ELR (cell line): ENCODE data around the gene OS9.

Experiments
- DNase-seq: peaks from one replicate; pipeline ENCODE4 v3.0.0-alpha.2; 2015; ENCODE audit warnings: low read depth

Gene OS9

DNA sequence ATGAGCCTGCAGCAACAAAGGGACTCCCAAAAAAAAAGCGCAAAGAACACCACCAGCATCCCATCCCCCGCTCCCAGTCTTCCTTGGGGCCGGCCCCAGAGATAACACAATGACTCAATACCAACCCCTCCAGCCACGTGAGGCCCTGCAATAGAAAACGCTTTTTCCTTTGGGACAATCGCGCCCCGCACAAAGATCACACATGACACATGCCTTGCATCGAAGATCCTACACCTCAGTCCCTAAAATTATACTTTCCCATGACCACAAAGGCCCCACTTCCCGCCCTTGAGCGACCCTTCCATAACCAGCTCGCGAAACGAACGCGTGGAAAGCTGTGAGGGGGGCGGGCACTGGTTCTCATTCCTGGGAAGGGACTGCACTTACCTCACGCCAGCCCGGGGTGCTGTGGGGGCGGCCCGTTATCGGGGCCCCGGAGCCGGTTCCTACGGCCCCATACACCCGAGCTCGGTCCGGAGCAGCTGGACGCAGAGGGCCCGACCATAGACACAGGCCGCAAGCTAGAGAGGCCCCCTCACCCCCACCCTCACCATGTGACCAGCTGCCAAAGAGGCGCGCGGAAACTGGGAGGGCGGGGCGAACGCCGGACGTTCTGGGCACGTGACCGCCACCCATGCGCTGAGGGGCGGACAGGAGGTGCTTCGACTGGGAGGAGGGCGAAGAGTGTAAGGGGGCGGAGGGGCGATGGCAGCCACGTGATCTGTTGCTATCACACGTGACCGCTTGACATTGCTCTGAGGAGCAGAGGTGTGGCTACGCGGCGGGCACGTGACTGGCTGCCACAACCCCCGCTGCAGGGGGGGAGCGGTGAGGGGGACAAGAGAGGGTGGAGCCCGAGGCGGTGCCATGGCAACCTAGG, 58.1 kb downstream of the OS9 start, which contains the start of gene CDK4:
Gene CDK4, minus strand, starts transcription at position 523 of the 880 bp plus-strand sequence. CDS start 593 bp downstream, outside the sequence.
- DNase-seq = peak; percentile 100

DNA sequence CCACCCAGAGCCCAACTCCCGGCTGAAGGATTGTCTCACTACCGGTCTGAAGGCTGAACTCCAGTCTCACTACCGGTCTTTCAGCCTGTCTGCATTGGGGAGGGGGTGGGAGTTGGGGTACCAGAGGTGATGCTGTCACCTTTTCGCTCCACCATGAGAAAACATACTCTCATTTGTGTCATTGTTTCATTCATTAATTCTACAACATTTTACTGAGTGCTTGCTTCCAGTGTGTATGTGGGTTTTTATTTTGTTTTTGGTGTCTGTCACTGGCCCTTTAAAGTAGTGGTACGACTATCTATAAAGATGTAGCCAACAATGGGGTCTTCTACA, 58.7 kb downstream of the OS9 start:
- DNase-seq = no peak

DNA sequence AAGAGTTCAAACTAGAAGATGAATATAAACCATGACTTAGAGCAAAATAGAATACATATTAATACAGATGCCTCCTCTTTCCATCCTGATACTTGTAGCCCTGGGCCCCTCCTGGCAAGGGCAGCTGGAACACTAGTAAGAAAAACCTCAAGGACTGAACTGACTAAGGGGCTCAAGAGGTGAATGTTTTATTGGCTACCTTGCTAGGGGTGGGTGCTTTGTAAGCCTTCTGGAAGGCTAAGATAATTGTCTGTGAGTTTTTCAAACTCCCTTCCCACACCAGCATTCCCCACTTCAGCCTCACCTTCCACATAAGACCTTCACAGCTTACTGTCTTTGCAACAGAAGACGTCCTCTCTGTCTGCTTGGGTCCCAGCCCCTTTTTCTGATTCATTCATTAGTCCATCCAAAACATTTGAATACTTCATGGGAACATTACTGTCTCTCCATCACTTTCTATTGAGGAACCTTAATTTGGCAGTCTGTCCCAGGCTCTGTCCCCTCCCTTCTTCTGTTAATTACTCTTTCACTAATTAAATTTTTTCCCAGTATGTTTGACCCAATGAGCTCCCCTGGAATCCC, 59.9 kb downstream of the OS9 start:
- no peak for DNase-seq

DNA sequence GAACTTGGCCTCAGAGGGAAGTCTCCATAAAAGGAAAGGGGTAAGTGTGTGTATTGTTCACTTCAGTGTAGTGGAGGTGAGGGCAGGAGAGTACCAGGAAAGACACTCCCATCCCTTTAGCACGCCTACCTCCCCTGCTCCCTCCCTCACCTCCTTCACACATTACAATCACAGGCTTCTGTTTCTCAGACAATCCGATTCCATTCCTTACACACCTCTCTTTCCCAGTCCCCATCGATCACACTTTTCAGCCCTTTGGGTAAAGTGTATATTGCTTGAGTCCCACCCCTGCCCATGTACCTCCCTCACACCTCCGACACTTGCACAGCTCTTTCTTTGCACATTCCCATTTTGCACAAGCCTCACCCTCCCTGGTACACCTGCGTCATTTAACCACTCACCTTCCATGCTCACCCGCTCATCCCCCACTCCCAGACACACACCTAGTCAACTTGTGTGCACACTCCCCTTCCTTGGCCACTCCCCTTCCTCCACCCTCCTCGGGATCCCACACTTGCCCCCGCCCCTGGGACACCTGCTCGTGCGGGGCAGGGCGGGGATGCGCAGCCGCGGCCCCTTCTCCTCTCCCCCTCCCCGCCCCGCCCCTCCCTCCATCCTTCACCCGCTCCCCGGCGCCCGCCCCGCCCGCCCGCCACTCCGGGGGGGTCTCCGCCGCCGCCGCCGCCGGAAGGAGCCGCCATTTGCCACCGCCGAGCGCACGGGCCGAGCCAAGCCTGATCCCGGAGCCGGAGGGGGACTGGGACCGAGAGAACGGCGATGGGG, 60.7 kb downstream of the OS9 start, which contains the start of gene MARCHF9:
Gene MARCHF9, plus strand, starts transcription at position 693 of the 783 bp plus-strand sequence. CDS start 426 bp downstream, outside the sequence.
- DNase-seq = peak; percentile 51

DNA sequence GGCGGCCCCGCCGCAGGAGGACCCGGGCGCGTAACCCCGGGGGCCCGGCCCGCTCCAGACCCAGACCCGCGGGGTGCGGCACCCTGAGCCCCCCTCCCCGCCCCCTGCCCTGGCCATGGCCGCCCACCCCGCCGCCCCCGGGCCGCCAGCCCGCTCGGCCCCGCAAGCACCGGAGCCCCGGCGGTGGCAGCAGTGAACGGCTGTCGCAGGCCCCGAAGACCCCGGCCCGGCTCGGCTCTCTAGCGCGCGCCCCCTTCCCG, 61.2 kb downstream of the OS9 start:
- DNase-seq = no peak

DNA sequence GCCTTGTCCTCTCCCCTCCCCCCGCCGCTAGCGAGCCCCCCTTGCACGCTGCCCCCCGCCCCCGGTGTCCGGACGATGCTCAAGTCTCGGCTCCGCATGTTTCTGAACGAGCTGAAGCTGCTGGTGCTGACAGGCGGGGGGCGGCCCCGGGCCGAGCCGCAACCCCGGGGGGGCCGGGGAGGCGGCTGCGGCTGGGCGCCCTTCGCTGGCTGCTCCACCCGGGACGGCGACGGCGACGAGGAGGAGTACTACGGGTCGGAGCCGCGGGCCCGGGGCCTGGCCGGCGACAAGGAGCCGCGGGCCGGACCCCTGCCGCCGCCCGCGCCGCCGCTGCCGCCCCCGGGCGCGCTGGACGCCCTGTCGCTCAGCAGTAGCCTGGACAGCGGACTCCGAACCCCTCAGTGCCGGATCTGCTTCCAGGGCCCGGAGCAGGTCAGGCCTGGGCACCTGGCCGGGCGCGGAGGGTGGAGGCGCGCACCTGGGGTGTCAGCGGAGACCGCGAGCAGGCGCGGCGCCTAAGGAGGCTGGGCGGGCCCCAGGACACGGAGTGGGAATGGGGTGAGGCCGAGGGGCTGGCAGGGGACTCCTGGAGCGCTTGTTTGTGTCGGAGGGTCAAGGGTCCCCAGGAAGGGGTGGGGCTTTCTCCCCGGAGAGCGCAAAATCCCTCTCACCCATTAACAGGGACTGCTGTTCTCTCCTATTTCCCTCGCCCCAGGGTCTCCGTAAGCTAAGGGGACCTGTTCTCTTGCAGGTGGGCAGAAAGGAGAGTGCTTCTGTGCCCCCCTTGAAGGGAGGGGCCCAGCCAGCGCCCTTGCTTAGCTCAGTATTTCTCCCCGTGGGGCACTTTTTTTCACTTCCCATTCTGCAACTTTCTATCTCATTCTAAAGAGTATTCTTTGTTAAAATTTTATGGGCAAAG, 61.8 kb downstream of the OS9 start:
- DNase-seq = peak; percentile 20

DNA sequence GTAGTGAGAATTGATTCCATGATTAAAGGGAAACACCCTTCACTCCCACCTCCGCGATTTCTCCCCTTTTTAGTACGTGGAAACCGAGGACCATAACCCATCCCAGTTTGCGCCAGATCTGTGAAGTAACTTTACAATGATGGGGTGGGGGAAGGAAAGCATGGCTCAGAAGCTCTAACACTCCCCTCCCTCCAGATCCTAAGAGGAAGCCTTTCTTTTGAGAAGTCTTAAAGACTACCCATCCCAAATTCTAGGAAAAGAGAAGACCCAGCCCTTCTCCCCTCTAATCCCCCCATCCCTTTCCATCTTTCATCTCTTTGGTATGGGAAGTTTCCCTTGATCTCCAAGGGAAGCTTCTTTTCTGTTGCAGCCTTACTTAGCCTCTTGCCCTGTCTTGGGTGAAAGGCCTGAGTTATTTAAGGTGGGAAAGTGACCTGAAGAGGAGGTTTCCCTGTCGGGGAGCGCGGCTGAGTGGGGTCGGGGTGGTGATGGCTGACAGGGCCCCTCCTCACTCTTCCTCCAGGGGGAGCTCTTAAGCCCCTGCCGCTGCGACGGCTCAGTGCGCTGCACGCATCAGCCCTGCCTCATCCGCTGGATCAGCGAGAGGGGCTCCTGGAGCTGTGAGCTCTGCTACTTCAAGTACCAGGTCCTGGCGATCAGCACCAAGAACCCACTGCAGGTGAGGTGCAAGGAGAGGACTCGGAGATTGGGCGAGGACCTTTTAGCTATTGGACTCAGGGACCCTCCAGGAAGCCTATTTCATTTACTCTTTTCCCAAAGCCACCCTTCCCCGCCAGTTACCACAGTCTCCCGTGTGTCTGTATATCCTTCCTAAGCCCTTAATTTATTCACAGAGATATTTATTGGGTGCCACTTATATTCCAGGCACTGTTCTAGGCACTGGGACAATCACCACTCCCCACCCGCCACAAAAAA, 62.7 kb downstream of the OS9 start:
- peak; percentile 35 for DNase-seq

DNA sequence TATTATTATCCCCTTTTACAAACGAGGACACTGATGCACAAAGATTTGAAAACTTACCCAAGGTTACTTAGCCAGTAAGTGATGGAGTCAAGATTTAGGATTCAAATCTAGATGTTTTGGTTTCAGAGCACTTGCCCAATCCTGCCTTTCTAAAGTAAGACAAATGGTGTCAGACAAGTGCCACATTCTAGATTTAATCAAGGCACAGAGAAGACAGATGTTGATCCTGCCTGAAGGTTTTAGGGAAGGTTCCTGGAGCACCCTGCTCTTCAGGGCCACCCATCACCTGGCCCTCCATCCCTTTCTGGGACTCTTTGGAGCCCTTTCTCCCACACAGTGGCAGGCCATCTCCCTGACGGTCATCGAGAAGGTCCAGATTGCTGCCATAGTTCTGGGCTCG, 63.8 kb downstream of the OS9 start:
- DNase-seq = no peak

DNA sequence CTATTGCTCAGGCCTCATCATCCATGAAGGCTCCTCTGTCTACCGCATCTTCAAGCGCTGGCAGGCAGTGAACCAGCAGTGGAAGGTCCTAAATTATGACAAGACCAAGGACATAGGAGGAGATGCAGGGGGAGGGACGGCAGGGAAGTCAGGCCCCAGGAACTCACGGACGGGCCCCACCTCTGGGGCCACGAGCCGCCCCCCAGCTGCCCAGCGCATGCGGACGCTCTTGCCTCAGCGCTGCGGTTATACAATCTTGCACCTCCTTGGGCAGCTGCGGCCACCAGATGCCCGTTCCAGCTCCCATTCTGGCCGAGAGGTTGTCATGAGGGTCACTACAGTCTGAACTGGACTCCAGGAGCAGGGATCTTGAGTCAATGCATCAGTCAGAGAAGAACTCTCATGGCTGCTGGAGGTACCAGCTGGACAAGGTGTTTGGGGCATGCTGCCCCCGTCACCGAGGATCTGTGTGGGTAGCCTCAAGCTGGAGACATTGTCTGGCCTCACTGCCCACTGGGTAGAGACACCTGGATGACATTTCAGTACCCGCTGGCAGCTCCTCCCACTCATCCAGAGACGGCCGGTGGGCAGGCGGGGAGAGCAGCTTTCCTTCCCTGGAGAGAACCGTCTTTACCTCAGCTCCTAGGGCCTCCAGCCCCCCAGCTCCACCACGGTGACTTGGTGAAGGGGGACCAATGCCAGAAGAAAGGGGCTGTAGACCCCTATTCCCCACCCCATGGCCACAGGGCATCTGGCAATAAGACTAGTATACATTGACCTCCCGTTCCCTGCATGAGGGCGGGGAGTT, 64.8 kb downstream of the OS9 start:
- no peak for DNase-seq

DNA sequence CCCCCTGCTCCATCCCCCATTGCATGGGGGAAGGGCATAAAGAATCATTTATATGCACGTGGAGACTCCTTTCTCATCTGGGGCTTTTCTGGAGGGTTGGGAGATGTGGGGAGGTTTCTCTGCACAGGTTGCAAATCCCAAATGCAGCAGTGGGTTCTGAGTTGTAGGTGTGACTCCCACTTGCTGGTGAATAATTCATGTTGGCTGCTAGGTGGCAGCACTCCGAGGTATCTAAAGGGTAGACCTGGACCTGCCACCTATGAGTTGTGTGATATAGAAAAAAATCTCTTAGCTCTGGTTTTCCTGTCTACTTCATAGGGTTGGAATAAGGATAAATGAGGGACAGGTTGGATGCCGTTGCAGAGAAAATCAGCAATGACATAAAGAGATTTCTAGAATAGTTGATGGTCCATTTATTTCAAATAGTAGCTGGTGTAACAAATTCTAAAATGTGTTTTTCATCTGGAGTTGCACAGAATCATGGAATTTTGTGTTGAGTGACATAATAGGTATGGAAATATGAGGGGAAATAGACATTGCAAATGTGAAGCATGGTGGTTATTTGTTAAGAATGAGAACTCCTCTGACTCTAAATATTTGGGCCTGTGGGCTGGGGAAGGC, 65.5 kb downstream of the OS9 start:
- peak; percentile 56 for DNase-seq

DNA sequence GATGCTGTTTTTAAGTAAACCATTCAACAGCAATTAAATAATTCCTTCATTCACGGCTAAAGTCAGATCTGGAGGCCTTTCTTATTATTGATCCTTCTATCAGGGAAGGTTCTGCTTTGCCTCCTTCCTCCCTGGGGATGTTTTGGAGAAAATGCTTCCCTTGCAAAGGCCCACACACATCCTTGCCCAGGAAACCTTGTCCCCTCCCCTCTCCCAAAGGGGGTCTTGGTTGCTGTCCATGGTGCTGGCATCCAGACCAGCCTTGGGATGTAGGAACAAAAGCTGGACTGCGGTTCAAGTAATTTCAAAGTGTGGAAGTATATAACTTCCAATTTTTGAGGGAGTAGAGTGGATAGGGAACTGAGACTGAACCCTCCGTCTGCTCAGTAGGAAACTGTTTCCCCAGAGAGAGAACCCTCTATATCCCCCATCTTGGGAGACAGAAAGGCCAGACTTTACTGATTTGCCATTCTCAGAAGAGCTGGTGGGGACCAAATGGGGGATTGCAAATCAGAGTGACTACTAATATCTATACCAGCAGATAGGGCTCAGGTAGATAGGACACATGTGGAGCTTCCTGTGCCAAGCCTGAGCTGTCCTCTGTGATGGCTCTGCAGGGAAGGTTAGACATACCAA, 66.5 kb downstream of the OS9 start:
- no peak for DNase-seq

DNA sequence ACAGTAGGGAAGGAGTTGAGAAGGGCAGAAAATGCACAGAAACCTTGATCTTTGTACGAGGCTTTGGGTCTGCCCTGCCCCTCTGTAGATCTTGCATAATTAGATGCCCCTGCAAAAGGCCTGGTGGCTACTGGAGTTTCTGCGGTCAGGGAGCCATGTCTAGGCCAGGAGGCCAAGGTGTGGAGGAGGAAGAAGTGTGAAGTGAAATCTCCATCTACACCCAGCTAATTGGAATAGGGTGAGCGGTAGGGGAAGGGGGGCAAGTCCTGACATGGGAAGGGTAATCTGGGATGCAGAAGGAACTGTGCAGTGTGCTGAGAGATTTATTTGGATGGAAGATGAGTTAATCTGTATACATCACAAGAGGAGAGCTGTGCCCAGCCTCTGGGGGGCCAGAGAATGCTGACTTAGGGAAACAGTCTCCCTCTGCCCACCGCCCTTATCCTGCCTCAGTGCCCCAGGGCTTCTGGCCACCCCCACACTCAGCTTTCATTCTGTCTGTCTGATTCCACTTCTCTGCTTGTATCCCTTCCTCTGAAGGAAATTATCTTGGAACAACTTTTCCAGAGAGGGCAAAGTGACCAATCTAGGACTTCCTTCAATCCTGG, 67.6 kb downstream of the OS9 start:
- DNase-seq = no peak

DNA sequence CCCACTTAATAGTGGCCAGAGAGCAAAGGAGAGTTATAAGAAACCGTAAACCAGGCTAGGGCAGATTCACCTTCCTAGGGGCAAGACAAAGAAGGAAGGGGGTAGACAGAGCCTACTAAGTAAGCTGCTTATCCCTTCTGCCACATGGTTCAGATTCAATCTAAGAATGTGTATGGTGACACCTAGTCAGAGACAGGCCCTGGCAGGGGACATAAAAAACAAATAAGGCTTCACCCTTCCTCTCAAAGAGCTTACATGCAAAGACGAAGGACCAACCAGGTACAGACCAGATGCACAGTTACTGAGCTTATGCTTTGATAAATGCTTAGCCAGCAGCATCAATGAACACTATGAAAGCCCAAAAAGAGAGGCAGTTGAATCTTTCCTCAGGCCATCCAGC, 68.5 kb downstream of the OS9 start:
- no peak for DNase-seq

DNA sequence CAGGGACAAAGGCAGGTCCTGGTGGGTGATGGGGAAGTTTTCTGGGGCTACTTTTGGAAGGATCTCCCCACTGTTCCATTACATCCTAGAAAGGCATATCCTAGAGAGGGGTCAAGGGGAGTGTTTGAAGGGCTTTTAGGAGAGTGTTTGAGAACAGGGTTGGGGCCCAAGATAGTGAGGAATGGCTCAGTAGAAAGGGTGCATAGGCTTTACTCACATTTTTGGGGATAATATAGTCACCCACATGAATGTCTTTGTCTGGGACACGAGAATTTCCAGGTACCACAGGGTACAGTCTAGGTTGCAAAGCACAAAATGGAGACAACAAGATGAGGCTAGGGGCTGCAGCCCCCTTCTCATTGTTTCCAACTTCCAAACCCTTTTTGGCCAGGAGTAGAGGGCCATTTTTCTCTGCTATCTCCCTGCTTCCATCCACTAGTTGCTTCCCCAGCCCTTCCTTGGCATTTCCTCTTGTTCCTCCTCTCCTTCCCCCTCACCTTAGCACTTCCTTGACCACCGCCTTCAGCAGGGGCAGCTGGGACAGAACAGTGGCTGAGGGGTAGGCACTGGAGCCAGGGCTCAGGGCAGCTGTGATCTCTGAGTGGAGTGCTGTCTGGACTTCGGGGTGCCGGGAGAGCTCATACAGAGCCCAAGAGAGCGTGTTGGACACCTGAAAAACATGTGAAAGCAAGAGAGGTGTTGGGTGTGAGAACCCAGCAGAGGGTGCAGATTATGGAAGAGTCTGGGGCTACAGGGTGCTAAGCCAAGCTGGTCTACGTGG, 70.1 kb downstream of the OS9 start:
- no peak for DNase-seq

DNA sequence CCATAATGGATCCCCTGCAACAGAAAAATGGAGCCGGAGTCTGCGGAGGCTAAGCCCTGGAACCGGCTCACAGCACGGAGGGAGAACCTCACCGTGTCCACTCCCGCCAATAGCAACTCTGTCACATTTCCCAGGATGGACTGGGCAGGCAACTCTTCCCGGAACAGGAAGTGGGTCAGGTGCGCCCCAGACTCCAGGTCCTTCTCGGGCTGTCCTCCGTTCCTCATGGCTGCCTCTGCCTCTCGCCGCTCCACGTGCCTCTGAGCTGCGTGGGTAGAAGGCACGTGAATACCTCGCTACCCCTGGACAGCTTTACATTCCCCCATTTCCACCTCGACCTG, 70.7 kb downstream of the OS9 start:
- no peak for DNase-seq

DNA sequence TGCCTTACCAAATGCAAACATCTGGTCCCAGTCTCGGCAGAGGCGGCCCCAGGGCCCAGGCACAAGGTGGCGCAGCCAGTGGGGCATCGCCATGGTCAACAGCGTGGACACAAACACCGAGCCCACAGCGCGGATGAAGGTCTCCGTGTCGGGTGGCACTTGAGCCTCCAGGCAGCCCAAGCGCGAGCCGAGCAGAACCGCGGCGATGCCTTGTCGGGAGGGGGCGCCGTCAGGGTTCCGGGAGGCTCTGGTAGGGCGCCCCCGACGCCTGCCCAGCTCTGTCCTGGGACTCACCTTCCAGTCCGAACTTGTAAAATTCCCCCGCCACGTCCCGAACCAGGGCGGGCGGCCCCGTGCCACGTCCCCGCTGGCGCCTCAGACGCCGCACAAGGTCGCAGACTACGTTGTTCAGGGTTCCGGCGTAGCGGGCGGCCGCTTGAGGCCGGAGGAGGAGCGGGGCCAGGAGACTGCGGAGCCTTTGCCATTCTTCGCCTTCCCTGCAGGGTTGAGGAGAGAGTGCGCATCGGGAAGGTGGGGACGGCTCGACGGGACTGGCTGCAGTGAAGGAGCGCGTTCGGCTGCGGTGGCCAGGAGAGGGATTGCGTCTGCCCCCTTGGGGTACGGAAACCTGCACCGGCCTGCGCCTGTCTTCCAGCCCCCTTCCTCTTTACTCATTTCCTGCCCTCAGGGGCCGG, 71.2 kb downstream of the OS9 start:
- DNase-seq = peak; percentile 88
